HG03066 (cell line): Measurements from ENCODE around the gene ZSWIM6.

ENCODE experiments used
- ATAC-seq: cut with Tn5 transposase; IDR thresholded peaks from one replicate; pipeline ENCODE4 v1.9.1; 2021; ENCODE audit warnings: low read depth; ENCODE audit not compliant: unreplicated experiment

The ZSWIM6 gene

DNA sequence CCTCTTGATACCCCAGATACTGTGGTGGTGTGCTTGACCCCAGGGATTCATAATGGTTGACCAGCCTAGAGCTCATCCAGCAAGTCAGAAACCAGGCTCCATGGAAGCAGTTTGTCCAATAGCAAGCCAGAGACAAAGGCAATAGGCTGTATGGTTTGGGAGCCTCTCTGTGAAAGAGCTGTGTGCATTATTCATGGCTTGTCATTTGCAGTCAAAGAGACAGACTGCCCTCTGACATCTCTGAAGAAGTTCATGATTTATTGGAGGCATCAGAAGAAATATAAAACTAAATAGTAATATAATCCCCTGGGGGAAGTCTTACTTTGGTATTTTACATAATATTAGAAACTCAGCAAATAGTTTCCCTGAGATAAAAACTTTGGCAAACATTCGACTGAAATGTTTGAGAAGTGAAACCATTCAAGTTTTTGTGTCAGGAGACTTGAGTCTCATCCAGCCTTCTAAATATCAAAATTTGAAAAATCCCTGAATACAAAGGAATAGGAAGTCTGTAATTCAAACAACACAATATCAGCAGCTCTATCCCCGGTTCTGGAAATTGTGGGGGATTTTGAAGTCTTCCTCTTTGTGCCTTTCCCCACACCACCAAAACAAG is 250.3 kb downstream of the ZSWIM6 start:
- ATAC-seq, result no peak

DNA sequence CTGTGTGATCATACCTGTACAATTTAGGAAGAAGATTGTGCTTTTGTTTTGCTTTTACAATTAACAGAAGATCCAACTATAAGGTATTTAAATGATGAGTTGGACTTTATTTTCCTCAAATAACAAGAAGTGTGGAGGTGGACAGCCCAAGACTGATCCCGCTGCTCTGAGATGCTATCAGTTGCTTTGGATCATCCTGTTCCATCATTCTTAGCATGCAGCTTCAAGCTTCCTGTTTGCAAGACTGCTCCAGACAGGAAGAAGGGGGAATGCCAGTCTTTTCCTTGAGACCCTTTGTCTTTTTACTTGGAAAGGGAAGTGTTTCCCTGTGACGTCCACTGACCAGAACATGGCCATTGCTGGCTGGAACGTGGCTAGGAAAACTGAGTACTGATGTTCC is 250.8 kb downstream of the ZSWIM6 start:
- no peak for ATAC-seq

DNA sequence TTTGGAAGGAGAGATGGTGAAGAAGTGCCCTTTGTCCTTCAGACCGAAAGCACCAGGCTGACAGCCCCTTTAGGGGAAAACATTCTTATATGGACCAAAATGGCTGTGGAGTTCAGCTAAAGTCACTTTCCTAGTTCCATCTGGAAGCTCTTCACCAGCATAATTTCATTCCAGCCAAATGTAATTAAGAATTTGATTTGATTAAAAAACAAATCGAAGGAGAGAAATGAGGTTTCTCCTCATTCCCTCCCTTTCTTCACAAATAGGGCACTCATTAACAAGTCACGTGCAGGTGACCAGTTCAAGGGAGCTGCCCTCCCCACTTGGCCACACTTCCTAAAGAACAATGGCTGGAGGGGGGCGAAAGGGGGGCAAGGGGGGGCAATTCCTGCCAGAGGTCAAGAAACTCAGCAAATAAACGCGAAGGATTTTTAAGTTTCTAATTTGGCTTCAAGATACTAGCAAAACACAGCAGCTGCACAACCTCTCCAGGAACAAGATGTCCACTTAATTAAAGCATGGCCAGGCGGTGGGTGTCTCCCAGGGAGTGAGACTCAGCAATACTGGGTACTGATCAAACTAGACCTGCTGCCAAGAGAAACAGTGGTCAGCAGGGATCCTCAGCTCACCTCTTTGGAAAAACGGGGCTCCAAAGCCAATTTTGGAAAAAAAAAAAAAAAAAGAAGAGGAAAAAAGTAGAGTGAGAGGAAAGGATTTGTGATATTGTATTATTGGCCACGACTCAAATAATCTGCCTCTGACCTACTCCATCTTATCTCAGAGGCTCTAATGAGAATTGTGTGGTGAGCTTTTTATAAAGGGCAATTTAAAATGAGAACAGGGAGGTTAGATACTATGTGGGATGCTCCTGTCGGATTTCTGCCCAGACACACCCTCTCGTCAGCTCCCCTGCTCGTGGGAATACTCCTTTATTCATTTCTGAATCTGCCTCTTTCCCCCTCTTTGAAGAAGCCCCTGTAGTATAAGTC is 254.3 kb downstream of the ZSWIM6 start:
- no peak for ATAC-seq

DNA sequence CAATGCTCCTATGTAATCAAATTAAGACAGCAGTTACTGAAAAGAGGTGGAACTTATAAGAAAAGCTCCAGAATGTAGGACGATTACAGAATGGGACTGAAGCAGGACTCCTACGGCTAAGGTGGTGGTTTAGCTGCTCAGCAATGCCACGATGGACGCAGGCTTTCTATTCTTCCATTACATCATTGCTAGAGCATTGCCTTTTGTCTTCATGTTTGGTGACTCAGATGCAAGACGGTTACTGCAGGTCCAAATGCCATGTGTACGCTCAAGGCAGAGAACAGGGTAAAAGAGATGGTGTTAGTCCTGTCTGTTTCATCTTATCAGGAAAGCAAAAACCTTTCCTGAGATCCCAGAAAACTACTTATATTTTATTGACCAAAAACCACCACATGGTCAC is 255.1 kb downstream of the ZSWIM6 start:
- ATAC-seq, result no peak

DNA sequence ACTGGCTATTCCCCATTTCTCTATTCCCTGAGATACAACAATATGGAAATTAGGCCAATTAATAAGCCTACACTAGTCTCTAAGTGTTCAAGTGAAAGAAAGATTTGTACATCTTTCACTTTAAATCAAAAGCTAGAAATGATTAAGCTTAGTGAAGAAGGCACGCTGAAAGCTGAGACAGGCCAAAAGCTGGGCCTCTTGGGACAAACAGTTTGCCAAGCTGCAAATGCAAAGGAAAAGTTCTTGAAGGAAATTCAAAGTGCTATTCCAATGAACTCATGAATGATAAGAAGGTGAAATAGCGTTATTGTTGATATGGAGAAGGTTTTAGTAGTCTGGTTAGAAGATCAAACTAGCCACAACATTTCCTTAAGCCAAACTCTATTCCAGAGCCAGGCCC is 256.2 kb downstream of the ZSWIM6 start:
- ATAC-seq, result no peak

DNA sequence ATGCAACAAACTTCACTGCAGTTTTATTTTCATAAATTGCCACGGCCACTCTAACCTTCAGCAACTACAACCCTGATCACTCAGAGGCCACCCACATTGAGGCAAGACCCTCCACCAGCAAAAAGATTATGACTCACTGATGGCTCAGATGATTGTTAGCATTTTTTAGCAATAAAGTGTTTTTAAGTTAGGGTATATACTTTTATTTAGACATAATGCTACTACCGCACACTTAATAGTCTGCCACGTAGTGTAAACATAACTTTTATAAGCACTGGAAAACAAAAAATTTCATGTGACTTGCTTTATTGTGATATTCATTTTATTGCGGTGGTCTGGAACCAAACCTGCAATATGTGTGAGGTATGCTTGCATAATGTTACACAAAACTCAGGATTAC is 257.9 kb downstream of the ZSWIM6 start:
- no peak for ATAC-seq

DNA sequence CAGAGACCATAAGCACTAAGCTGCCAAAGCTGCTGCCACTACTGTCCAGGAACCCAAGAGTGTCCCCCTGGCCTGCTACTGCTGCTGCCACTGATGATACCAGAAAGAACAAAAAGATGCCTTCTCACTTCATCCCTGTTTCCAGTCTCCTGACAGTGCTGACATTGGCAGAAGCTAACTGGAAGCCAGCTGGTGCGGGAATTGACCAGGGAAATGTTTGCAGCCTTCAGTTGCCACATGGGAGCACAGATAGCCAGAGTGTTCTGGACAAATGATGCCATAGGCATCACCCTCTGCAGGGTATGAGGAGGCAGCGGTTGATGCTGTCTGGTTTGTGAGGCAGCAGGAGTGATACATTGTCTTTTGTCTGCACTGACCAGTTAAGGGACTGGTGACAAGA is 258.4 kb downstream of the ZSWIM6 start:
- no peak for ATAC-seq

DNA sequence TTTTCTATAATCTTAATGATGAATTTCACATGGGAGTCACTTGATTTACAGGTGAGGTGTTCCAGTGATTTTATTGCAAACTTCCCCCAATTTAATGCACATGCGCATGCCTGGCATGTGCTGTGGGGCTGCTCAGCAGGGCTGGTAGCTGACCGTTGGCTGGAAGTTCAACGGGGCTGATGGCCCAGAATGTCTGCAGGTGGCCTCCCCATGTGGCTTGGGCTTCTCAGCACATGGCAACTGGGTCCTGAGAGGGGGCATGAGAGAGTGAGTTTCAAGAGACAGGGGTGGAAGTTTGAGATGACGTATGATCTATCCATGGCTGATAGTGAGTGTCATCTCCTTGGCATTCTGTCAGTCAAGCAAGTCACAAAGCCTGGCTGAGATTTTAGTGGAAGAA is 259.8 kb downstream of the ZSWIM6 start:
- no peak for ATAC-seq

DNA sequence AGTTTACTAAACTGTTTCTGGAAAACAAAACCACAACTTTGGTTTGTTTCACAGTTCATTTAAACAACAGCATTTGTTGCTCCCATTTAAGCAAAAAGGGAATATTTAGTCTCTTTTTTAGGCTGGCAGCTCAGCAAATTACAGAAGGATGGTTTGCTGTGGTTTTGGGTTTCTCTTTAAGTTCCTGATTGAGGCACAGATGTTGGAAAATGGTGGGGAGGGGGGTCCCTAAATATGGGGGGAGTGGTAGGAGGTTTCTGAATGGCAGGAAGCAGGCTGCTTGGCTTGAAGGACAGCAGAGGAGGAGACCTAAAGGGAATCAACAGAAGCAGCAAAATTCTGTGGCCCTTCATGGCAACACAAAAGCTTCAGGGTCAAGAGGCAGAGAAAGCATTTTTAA is 263.4 kb downstream of the ZSWIM6 start:
- no peak for ATAC-seq
